A172 (cell line): ENCODE results near the gene SEMA3A. TPM values are rescaled to one million over a fixed set of nuclear protein-coding genes. Genes with fewer than 3 reads are reported as not detected.
"Not testable (repeated sequence)": the region's sequence is repeated elsewhere in the genome, so short reads cannot be mapped to it uniquely, and the experiment has no call there.

Experiments
- DNase-seq: peaks from one replicate; pipeline ENCODE4 v3.0.0-alpha.2; 2015; ENCODE audit warnings: low spot score
- total RNA-seq: library from RNA; depleted of rRNA; stranded (reverse); fragments of >200 nt; shearing (Covaris generic); gene quantifications from 2 replicates; pipeline ENCODE4 v1.2.3, GENCODE V29; 2014

The SEMA3A gene
- total RNA-seq, 1 experiment from 2014 or later: 16.2 TPM

DNA sequence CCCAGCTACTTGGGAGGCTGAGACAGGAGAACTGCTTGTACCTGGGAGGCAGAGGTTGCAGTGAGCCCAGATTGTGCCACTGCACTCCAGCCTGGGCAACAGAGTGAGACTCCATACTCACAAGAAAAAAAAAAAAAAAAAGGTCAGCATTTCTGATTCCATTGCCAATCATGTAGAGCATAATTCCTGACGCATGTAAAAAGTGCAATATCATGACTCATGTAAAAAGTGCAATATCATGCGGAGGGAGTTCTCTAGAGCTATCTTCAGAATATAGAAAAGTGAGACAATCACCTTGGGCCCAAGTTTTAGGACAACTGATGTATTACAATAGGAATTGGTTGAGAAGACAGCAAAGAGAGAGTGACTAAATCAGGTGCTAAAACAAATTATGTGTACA lies 85.8 kb downstream of the SEMA3A start:
- DNase-seq: no peak

DNA sequence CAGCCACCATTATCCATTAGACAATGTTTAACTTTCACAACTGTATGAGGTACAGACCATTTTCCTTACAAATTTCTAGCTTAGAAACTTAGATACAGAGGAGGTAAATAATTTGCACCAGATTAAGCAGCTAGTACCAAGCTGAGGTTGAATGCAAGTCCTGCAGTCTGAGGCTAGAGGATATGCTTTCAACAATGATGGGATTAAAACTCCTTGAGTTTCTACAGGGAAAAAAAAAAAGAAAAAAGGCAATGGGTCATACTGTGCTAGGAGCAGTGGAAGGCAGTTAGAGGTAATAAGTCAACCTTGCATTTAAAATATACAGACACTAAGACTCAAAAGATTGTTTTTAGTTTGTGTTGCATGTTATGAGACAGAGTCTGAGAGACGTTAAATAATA lies 86.5 kb downstream of the SEMA3A start:
- no peak for DNase-seq

DNA sequence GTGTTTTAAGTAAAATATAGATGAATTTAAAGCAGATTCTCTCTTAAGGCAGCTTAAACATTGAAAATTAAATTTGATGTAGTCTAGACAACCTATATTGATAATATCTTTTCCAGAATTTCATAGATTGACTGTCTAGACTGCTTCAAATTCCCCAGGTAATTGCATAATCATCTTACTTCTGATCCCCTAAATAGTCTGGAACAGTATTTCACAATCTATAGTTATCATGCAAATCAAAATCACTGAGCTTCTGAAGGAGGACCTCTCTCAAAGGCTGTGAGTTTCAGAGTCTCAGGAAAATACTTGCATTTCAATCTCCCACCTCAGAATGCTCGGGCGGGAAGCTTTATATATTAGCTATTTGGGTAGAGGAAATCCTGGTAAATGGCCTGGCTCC lies 87.3 kb downstream of the SEMA3A start:
- DNase-seq: no peak

GRCh38 chr7:84106291-84106690 lies 88.3 kb downstream of the SEMA3A start:
- no peak for DNase-seq

DNA sequence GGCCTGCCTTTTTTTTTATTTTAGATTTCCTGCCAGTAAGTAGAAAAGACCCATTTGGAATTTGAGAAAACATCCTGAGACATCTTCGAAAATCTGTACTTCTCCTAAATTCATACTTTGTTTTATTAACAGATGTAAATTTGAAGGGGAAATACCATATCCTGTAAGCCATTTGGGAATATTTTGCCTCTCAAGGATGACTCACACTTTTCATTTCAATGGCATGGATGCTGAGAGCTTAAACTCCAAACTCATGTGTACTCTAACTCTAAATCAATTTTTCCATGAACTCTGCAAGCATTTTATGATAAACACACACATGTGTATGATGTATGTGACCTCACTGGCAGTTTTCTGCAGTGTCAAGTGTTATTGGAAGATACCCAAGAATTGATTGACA lies 89.0 kb downstream of the SEMA3A start:
- DNase-seq: no peak

DNA sequence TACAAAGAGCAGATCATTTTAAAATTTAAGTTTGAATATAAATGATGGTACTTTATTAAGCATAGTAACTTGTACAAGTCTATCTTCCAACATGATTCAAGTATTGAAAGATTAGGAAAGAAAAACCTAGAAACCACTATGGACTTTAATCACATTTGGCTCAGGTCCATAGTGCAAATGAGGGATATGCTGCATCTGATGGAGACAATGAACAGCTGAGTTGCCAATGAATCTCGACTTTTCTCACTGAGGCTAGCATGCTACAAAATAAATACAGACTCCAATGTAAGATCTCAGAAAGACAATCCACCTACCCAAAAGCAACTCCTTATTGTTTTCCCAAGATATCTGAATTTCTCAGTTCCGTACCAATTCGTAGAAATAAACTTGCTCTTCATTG lies 89.8 kb downstream of the SEMA3A start:
- DNase-seq: no peak

DNA sequence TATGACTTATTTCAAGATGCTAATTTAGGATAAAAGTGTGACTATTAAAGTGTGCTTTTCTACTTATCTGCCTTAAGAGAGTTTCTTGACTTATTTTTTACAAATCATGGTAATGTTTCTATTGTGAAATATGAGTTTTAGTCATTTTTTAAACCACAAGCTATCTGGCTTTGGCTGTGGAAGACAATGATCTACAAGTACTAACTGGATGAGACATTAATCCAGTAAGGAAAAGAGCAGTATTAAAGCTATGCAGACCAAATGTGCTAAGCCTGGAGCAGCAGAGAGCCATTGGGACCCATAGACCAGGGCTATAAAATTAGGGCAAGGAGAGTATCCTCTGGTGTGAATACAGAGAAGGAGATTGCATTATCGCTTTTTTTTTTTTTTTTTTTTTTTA lies 92.4 kb downstream of the SEMA3A start:
- DNase-seq: no peak

DNA sequence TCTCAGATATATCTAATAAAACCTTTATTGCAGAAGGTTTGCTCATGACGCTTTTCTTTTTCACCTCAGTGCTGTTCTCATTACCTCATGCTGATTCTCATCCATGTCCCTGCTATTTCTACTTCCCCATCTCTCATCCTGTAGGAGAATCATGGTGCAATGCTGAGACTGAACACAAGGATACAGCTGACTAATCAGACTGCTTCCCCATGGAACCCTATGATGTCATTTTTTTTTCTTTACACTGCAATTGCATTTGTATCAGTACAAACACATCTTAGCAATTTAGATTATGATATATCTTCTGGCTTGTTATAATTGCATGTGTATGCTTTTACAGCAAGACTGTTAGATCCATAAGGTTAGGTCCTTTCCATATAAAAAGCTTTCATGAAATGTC lies 93.7 kb downstream of the SEMA3A start:
- peak; percentile 30 for DNase-seq

DNA sequence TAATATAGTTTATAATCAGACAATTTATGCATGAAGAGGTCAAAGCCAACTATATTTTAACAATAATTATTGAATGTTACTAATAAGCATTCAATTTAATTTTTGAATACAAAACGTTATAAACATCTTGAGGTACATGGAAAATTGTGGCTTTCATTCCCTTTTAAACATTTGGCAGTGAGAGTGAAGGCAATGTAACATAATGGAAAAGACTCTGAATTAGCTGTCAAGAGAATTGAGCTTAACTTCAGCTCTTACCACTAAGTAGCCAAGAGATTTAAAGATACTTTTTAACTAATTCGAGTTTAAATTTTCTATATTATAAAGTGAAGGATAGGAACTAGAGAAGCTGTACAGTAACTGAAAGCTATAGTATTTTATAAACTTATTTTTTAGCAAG lies 98.6 kb downstream of the SEMA3A start:
- DNase-seq: no peak

DNA sequence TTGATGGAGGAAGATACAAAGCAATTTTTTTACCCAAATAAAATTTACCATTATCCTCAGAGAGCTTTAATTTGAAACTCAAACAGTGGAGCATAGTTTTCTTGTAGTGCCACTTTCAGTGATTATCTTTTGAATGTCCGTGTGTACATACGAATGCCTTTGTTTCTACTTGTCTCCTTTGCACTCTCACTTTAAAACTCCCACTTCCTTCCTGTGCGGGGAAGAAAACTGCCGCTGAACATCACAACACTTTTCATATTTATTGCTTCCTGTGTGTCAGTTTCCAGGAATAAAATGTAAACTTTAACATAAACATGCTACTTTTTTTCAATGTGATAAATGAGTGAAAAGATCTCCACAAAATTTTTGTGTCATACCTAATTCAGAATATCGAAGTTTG lies 102.4 kb downstream of the SEMA3A start:
- DNase-seq: peak; percentile 34

DNA sequence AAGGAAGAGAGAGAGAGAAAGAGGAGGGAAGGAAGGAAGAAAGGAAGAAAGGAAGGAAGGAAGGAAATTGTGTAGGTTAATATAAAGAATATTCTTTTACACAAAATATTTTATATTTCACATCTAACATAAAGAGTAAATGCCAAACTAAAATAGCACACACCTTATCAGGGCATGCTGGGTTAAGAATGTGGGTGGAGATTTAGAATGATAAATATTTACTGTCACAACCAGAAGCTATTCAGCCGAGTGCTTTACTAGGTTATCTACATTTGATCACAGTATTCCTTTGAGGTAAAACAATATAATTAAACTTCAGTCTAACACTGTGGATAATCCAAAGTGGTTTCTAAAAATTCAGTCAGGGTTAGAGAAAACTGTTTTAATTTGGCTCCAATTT lies 103.3 kb downstream of the SEMA3A start:
- DNase-seq: peak; percentile 21

DNA sequence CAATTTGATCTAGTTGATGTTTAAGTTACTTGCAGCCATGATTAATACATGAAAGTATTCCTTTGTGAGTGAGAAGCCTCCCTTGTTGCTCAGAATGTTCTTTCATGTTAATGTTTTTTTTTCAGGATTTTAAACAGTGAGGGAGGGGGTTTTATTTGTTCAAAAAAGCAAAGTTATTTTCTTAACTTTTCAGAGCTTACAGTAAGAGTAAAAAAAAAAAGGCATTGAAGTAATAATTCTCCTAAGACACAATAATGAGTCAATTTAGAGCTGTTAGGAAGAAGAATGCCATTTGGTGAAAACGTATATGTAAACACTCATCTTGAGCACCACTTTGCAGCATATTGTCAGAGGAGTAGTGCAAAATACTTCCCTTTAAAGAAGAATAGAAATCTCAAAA lies 105.8 kb downstream of the SEMA3A start:
- no peak for DNase-seq

DNA sequence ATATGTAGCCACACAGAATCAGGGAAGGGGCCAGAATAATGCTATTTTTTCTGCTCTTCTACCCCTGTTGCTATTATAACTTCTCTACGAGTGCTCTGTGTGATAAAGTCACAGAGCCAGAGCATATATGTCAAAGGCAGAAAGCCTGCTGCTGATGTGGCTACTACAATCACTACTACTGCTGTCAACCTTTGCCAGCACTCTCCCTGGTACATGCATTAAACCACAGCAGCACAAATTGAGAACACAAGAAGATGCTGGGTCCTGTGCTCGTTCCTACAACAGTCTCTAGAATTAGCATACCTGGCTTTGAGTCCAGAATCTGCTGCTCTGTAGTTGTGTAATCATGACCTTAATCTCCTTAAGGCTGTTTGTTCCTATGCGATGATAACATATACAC lies 108.6 kb downstream of the SEMA3A start:
- no peak for DNase-seq

DNA sequence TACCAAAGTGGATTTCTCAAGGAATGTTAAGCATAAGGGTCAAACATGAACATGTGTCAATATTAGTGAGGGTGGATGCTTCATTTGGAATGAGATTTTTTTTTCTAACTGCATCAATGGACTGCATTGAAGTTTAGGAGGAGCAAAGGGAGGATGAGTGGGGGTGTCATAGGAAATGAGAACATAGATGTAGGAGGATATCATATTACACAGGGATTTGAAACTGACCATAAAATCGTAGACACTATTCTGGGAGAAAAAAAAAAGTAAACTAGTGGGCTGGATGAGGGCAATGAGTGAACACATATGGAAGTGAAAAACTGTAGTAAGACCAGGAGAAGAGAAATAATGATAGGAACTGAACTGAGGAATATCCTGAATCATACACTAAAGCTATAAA lies 109.4 kb downstream of the SEMA3A start:
- DNase-seq: peak; percentile 33

DNA sequence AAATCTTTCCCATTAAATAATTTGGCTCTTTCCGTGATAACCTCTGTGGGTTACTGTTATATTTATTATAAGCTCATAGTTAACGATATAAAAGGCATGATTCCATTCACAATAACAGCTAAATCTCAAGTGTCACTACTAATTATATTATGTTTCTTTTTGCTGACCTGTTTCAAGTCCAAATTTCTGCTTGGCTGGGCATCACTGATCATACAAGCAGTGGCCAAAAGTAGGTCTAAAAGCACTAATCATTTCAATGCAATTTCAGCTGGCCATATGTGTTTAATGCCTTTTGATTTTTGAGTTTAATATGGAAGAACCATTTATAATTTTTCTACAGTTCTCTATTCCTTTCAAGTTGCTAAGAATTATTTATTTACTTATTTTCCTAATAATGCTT lies 110.7 kb downstream of the SEMA3A start:
- DNase-seq: no peak

GRCh38 chr7:84081973-84082522 lies 112.5 kb downstream of the SEMA3A start:
- DNase-seq: no peak

- no peak for DNase-seq
These were observed 117.3 kb downstream of the SEMA3A start for GRCh38 chr7:84077336-84077735.

DNA sequence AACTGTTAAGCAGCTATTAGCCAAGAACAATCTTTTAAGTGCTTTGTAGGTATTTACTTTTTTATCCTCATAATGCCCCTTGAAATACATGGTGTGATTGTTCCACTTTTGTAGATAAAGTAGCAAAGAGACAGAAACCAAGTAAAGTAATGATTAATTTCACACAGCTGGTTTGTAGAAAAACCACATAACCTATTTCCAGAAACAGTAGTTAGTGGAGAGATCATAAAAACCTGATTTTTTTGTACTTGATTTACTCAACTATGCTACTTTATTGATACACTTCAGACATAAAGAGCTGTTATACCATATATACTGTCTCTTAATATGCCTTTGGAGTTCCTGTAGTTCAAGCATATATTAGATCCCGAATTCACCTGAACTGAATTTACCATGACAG lies 118.4 kb downstream of the SEMA3A start:
- no peak for DNase-seq

DNA sequence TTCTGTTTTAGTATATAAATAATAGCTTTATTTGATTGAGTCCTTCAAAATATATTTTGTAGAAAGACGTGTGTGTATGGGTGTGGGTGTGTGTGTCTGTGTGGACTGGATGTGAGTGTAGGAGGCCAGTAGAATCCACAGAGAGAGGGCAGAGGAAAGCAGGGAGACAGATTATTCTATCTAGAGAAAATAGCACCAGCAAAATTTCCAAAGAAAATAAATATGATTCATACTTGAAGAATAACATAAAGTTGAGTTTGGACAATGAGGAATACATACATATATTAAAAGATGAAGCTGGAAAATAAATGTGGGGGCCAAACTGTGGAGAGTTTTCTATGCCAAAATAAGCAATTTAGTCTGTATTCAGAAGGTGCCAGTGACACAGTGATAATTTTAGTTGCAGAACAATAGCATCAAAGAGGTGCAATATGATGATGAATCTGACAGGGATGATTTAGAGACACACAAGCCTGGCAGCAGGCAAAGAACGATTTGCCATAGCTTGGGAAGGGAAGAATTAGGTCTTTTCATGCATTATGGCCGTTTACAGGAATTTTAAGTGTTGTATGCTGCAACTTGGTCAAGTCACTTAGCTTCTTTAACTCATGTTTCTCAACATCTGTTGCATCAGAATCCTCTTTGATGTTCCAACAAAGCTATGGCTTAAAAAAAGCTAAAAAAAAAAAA lies 121.3 kb downstream of the SEMA3A start:
- no peak for DNase-seq

- no peak for DNase-seq
These were observed 123.8 kb downstream of the SEMA3A start for GRCh38 chr7:84070770-84071169.

- DNase-seq: no peak
These were observed 124.5 kb downstream of the SEMA3A start for GRCh38 chr7:84069999-84070500.

DNA sequence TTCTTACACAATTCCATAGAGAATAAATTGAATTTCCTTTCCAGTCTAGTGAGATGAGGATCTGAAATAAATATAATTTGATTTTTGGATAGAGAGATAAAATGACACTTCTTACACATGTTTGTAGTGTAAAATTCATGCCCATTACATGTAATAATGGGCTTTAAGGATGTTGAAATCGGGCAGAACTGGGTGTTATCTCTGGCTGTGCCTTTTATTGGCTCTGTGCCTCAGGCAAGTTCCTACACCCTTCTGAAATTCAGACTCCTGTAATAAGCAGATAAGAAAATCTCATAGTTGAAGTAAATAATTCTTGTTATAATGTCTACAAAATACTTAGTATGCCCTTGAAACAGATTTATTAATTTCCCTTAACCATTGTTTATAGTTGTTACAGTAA lies 125.6 kb downstream of the SEMA3A start:
- no peak for DNase-seq

GRCh38 chr7:84062489-84062901 lies 132.1 kb downstream of the SEMA3A start:
- DNase-seq: not testable (repeated sequence)

- peak; percentile 69 for DNase-seq
These were observed 133.8 kb downstream of the SEMA3A start for GRCh38 chr7:84060760-84061261.
